NB4 (cell line): ENCODE results near the gene ACE.

Experiments used
- CTCF ChIP-seq: IDR thresholded peaks from one replicate; pipeline ENCODE4 v1.5.1; 2012; ENCODE audit warnings: low read depth, low read length
- MAX ChIP-seq: IDR thresholded peaks from 2 replicates; pipeline ENCODE4 v1.6.1; 2011; ENCODE audit warnings: low read depth, low read length
- MYC ChIP-seq: IDR thresholded peaks from 2 replicates; pipeline ENCODE4 v1.6.1; 2011; ENCODE audit warnings: low read depth, low read length
- POLR2A ChIP-seq: IDR thresholded peaks from 2 replicates; pipeline ENCODE4 v1.6.1; 2011; ENCODE audit warnings: mild to moderate bottlenecking; ENCODE audit not compliant: insufficient read length; ENCODE audit errors: extremely low read depth

- TF ChIP-seq CTCF (no peak), MYC (no peak), MAX (no peak), POLR2A (no peak)
Observed at GRCh38 chr17:63442074-63442473, 34.8 kb upstream of the ACE start.
